HepG2 (cell line): Measurements from ENCODE around the gene MRAP. TPM values are rescaled to one million over a fixed set of nuclear protein-coding genes. Genes with fewer than 3 reads are reported as not detected.

Experiments used
- BHLHE40 ChIP-seq: IDR thresholded peaks from 2 replicates; pipeline ENCODE4 v1.6.1; 2011; ENCODE audit warnings: low read length, improper control_type of control experiment
- CBFB ChIP-seq: sonication (generic); formaldehyde crosslinking; IDR thresholded peaks from 2 replicates; pipeline ENCODE4 v1.4.0; 2020; ENCODE audit warnings: missing genetic modification reagents
- CEBPZ ChIP-seq: IDR thresholded peaks from 2 replicates; pipeline ENCODE4 v1.6.1; 2012; ENCODE audit warnings: low read length, improper control_type of control experiment
- ESRRA ChIP-seq: sonication (generic); formaldehyde crosslinking; IDR thresholded peaks from 2 replicates; pipeline ENCODE4 v1.5.1; 2020; ENCODE audit warnings: mild to moderate bottlenecking, low read depth, missing genetic modification reagents
- FOXK2 ChIP-seq: fragments of 450-650 bp; IDR thresholded peaks from 2 replicates; pipeline ENCODE4 v1.6.1; 2016
- GMEB1 ChIP-seq: sonication (generic); formaldehyde crosslinking; IDR thresholded peaks from 2 replicates; pipeline ENCODE4 v1.5.1; 2020; ENCODE audit warnings: missing genetic modification reagents, mild to moderate bottlenecking, borderline replicate concordance
- MXD3 ChIP-seq: IDR thresholded peaks from 2 replicates; pipeline ENCODE4 v1.6.1; 2016; ENCODE audit warnings: mild to moderate bottlenecking, missing biosample characterization, missing genetic modification reagents
- SIN3B ChIP-seq: fragments of 150-350 bp; IDR thresholded peaks from 2 replicates; pipeline ENCODE4 v1.6.1; 2014; ENCODE audit warnings: low read length
- SMAD3 ChIP-seq: sonication (generic); formaldehyde crosslinking; IDR thresholded peaks from 2 replicates; pipeline ENCODE4 v1.4.0; 2020; ENCODE audit warnings: missing genetic modification reagents
- SP140L ChIP-seq: sonication (generic); formaldehyde crosslinking; IDR thresholded peaks from 2 replicates; pipeline ENCODE4 v1.4.0; 2020; ENCODE audit warnings: missing genetic modification reagents, borderline replicate concordance
- SRSF9 ChIP-seq: fragments of 200-400 bp; formaldehyde crosslinking; IDR thresholded peaks from 2 replicates; pipeline ENCODE4 v1.6.1; 2018; ENCODE audit warnings: borderline replicate concordance, mild to moderate bottlenecking, low read depth, low read length; ENCODE audit not compliant: insufficient read depth, poor library complexity, severe bottlenecking
- THAP11 ChIP-seq: IDR thresholded peaks from 2 replicates; pipeline ENCODE4 v1.6.1; 2016; ENCODE audit warnings: missing biosample characterization, missing genetic modification reagents
- THAP7 ChIP-seq: sonication (generic); formaldehyde crosslinking; IDR thresholded peaks from 2 replicates; pipeline ENCODE4 v1.8.1; 2023; ENCODE audit warnings: mild to moderate bottlenecking, missing genetic modification reagents
- TP53 ChIP-seq: sonication (generic); formaldehyde crosslinking; conservative IDR thresholded peaks from 2 replicates; pipeline ENCODE4 v1.4.0; 2020; ENCODE audit warnings: missing genetic modification reagents
- ZBTB33 ChIP-seq: sonication (generic); formaldehyde crosslinking; IDR thresholded peaks from 2 replicates; pipeline ENCODE4 v1.4.0; 2020; ENCODE audit warnings: missing genetic modification reagents
- ZNF556 ChIP-seq: sonication (generic); formaldehyde crosslinking; IDR thresholded peaks from 2 replicates; pipeline ENCODE4 v1.4.0; 2020; ENCODE audit warnings: mild to moderate bottlenecking, missing genetic modification reagents, borderline replicate concordance
- ZNF562 ChIP-seq: sonication (generic); formaldehyde crosslinking; IDR thresholded peaks from 2 replicates; pipeline ENCODE4 v1.8.0; 2022; ENCODE audit warnings: missing genetic modification reagents, borderline replicate concordance
- ZNF670 ChIP-seq: sonication (generic); formaldehyde crosslinking; IDR thresholded peaks from 2 replicates; pipeline ENCODE4 v1.8.0; 2022; ENCODE audit warnings: mild to moderate bottlenecking, missing genetic modification reagents, borderline replicate concordance
- ZNF7 ChIP-seq: IDR thresholded peaks from 2 replicates; pipeline ENCODE4 v1.6.1; 2016; ENCODE audit warnings: missing biosample characterization, missing genetic modification reagents
- ZNF841 ChIP-seq: sonication (generic); formaldehyde crosslinking; IDR thresholded peaks from 2 replicates; pipeline ENCODE4 v1.8.1; 2023; ENCODE audit warnings: missing genetic modification reagents, borderline replicate concordance
- ZSCAN21 ChIP-seq: sonication (generic); formaldehyde crosslinking; IDR thresholded peaks from 2 replicates; pipeline ENCODE4 v1.8.0; 2022; ENCODE audit warnings: mild to moderate bottlenecking, missing genetic modification reagents, moderate library complexity, borderline replicate concordance
- polyA plus RNA-seq, 8 experiments: library from polyadenylated mRNA; depleted of rRNA in 3 of 8; stranded (reverse) in 7 of 8; unstranded in 1 of 8; fragments of >200 nt; fragmentation: Illumina TruSeq in 4 of 8; extraction: Trizol in 4 of 8; gene quantifications; 2 replicates each; pipeline versions ENCODE4 v1.2.1 to v1.2.3, GENCODE V29; 2011 to 2016; ENCODE audit warnings: low read depth in 4 of 8, missing spikeins in 1 of 8, mixed read lengths in 1 of 8; ENCODE audit not compliant: insufficient read depth in 1 of 8
- total RNA-seq, 5 experiments: library from RNA; depleted of rRNA; stranded (reverse); fragments of >200 nt; fragmentation: Illumina TruSeq; extraction: Trizol; gene quantifications; 2 replicates each; pipeline ENCODE4 v1.2.3, GENCODE V29; 2016; ENCODE audit warnings: low read depth in 1 of 5

Gene MRAP
- total and polyA plus RNA-seq, 2 of the 13 experiments (the other 11 are each of a cell fraction or from before 2014, with no cell fraction given) = 0.46 to 1.2 TPM

GRCh38 chr21:32278518-32279376 lies 19.9 kb upstream of the MRAP start, which contains the start of gene MIS18A (continued):
- no peak for TF ChIP-seq ZNF556 (CRISPR knock-in tag)
- TF ChIP-seq CBFB (CRISPR knock-in tag) = peak; percentile 63; the same call in 1 of the 2 replicates
- TF ChIP-seq ZBTB33 = 0 out of 2 replicates have a peak, but pooled peaks have one; percentile 2
- TF ChIP-seq ZNF670 (CRISPR knock-in tag) = no peak
- TF ChIP-seq THAP11 (CRISPR knock-in tag) = peak; percentile 92
- TF ChIP-seq MXD3 (CRISPR knock-in tag) = peak; percentile 42; the same call in 1 of the 2 replicates
- no peak for TF ChIP-seq SRSF9
- TF ChIP-seq FOXK2 = no peak
- TF ChIP-seq ZNF841 = no peak
- TF ChIP-seq TP53 (CRISPR knock-in tag) = peak; percentile 17; the same call in 1 of the 2 replicates
- TF ChIP-seq ESRRA (CRISPR knock-in tag) = peak; percentile 39; the same call in 1 of the 2 replicates
- no peak for TF ChIP-seq SP140L (CRISPR knock-in tag)
- no peak; the same call in 1 of the 2 replicates for TF ChIP-seq SMAD3 (CRISPR knock-in tag)
- peak; percentile 97 for TF ChIP-seq SIN3B
- no peak for TF ChIP-seq THAP7 (CRISPR knock-in tag)
- TF ChIP-seq ZSCAN21 (CRISPR knock-in tag) = peak; percentile 72
- TF ChIP-seq ZNF562 (CRISPR knock-in tag) = no peak
- TF ChIP-seq BHLHE40 = no peak
- TF ChIP-seq GMEB1 (CRISPR knock-in tag) = peak; percentile 76
- TF ChIP-seq ZNF7 = no peak
- no peak for TF ChIP-seq CEBPZ
